Activated naive CD4-positive, alpha-beta T cell treated with Interleukin-2 at 50 U/mL for 16 hours (primary cell): ENCODE results near the gene KCTD7.
"Not testable (repeated sequence)": the region's sequence is repeated elsewhere in the genome, so short reads cannot be mapped to it uniquely, and the experiment has no call there.

ENCODE experiments used
- DNase-seq: peaks from one replicate; pipeline ENCODE4 v3.0.0-alpha.2; 2020

Gene KCTD7

DNA sequence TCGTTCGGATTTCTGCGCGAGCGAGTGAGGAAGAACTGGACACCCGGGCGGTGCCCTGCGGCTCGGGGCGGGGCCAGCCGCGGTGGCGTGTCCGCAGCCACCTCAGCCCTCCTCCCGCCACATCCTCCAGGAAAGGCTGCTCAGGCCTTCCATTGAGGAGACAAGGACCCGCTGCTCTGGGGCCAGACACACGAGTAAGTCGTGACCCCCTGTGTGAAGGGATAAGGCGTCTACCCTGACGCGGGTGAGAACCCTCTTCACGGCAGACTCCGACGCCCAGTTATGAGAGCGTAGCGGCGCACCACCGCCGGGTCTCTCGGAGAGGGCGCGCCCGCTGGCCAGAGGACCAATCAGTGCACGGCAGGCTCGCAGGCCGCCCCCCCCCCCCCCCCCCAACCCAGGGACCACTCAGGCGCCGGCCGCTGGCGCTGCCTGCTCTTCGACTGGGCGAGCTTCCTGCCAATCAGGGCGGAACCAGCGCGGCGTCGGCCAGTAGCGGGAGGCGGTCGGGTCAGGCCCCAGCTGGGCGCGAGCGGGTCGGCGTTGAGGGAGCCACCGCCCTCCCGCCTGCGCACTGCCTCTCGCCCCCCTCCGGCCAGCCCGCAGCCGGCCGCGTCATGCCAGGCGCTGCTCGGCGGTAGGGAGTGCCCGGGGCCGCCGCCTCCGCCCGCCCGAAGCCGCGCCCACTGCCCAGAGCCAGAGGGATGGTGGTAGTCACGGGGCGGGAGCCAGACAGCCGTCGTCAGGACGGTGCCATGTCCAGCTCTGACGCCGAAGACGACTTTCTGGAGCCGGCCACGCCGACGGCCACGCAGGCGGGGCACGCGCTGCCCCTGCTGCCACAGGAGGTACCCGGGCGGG, at the start of gene KCTD7:
Gene KCTD7 (plus strand): TSS at position 521 of the 861 bp plus-strand sequence. CDS start 184 bp downstream, at position 705.
- peak; percentile 95 for DNase-seq

DNA sequence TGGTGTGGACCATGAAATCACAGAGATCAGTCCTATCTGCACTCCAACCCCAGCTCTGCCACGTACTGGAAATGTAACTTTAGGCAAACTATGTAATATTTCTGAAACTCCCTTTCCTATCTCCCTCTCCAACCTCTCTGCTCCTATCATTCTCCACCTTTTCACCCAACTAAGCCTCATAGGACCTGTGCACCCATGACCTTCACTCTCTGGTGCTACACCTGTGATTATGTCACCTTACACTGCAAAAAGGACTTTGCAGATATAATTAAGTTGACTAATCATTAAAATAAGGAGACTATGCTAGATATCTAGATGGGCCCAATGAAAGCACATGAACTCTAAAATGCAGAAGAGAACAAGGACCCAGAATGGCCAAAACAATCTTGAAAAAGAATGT, 48.3 kb upstream of the KCTD7 start:
- not testable (repeated sequence) for DNase-seq

DNA sequence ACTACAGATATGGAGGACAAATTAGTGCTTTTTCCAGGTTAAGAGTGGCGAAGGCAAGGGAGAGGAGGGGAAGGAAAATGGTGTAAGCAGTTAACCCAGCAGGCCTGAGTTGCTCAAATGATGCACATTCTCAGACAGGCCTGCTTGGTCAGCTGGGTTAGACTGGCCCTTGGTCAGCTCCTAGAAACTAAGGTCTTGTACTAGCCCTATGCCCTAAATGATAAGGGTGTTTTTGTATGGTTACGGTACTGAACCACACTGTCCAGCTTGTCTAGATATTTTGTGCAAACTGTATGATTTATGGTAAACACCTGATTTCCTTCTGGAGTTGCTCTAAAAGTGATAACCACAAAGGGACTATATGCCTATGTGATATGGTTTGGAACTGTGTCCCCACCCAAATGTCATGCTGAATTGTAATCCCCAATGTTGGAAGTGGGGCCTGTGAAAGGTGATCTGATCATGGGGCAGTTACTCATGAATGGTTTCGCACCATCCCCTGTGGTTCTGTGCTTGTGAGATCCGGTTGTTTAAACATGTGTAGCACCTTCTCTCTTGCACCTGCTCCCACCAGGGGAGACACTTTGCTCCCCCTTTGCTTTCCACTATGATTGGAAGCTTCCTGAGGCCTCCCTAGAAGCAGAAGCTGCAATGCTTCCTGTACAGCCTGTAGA, 45.7 kb upstream of the KCTD7 start:
- DNase-seq: not testable (repeated sequence)

DNA sequence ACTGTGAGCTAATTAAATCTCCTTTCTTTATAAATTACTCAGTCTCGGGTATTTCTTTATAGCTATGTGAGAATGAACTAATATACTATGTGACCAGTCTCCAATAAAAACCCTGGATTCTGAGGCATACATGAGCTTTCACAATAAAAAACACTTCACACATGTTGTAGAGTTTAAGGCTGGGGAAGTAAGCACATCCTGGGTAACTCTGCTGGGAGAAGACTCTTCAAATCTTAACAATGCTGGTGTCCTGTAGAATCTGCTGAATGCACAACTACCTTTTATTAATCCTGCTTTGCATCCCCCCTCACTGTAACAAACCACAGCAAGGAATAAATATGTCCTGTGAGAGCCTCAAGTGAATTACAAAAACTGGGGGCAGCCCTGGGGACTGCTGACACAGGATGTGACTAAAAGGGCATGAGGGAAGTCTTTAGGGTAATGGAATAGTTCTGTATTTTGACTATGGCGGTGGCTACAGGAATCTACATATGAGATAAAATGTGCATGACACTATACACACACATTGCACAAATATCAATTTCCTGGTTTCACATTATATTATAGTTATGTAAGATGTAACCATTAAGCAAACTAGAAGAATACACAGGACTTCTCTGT, 45.1 kb upstream of the KCTD7 start:
- no peak for DNase-seq

DNA sequence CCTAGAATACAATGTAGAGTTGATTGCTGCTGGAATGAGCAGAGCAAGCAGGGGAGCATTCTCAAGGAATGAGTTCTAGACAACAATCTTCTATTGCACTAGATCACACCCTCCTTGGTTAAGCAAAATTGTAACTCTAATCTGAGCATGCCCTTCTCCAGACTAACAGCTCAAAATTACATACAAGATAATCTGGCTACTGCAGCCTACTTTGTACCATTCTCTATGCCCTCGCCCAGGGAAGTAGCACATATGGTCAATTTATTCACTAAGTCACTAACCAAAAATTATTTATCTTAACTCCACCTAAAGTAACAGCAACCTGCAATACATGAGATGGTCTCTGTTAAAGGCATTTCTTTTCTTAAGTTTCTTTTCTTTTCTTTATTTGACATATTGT, 42.5 kb upstream of the KCTD7 start:
- DNase-seq: no peak

DNA sequence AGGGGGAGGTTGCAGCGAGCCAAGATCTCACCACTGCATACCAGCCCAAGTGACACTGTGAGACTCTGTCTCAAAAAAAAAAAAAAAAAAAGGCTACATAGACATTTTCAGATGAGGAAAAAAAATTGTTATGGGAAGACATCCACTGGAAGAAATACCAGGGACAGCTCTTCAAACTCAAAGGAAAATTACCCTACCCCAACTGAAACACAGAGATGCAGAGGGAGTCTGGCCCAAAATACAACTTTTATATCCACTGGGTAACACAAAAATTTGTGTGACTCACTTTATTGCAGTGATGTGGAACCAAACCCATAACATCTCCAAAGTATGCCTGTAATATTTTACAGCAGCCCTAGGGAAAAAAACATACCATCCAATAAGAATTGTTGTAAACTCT, 40.5 kb upstream of the KCTD7 start:
- DNase-seq: not testable (repeated sequence)

DNA sequence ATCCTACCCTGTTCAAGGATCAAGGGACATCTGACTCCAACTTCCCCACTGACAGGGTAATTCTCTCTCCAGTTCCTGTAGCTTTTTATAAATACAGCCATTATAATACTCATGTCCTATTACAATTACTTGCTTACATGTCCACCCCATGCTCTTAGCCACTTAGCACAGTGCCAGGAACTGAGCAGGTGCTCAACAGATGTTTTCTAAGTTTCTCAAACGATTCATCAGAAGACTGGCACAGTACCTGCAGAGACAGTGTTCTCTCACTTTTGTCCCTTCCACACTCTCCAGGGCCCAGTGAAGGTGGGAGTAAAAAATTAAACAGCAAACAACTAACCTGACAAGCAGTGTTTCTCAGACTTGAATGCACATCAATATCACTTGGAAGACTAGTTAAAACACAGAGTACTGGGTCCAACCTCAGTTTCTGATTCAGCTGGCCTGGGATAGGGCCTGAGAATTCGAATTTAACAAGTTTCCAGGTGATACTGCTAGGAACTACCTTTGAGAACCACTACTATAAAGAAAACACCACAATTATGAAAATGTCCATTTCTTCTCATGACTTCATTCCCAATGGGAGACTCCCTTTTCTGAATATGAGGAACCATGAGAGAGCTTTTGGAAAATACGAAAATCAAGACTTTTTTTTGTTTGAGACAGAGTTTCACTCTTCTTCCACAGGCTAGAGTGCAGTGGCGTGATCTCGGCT, 39.7 kb upstream of the KCTD7 start:
- DNase-seq: not testable (repeated sequence)

DNA sequence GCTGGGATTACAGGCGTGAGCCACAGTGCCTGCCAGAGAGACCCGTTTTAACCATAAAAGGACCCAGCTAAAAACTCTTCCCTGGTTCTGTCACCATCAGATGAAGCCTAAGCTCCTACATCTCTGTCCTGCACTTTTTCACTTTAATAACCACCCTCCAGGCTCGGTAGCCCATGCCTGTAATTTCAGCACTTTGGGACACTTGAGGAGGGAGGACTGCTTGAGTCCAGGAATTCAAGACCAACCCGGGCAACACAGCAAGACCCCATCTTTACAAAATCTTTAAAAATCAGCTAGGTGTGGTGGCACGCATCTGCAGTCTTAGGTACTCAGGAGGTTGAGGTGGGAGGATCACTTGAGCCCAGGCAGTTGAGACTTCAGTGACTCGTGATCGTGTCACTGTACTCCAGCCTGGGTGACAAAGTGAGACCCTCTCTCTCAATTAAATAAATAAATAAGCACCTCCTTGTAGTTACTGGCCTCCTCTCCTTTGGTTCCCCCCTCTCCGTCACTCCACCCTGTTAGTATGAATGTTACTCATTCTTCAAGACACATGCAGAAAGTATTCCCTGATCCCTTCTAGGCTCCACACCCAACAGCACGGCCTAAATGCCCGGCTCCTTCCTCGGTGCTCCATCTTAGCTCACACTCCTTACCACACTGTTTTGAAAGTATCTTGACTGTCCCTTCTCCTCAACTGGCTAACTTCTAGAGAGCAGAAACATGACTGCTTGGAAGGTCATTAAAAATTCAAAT, 38.2 kb upstream of the KCTD7 start:
- not testable (repeated sequence) for DNase-seq

DNA sequence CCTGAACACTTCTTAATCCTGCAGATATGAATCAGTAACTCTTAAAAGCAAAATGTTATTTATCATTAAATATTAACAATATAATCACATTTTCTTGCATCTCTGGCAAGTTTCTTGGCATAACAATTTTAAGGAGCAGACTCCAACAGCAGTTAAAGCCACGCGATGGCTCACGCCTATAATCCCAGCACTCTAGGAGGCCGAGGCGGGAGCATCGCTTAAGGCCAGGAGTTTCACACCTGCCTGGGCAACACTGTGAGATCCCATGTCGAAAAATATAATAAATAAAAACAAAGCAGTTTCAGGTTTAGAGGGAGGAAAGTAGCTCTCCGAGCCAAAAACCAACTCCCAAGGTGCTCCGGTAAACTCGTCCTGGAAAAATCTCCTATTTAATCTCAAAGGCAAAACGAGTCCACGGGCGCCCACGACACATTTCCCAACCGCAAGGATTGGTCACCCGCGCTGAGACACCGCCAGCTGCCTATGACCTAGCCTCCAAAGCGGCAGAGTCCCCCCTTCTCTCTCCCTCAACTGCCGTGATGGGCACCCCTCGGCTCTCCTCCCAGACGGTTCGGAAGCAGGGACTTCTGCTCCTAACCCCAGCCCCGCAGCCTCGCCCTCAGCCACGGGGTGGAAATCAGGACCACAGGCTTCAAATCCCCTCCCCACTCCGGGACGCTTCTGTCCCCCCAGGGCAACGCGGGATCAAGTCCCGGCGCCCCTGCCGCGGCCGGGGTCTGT, 37.5 kb upstream of the KCTD7 start:
- DNase-seq: peak; percentile 23

DNA sequence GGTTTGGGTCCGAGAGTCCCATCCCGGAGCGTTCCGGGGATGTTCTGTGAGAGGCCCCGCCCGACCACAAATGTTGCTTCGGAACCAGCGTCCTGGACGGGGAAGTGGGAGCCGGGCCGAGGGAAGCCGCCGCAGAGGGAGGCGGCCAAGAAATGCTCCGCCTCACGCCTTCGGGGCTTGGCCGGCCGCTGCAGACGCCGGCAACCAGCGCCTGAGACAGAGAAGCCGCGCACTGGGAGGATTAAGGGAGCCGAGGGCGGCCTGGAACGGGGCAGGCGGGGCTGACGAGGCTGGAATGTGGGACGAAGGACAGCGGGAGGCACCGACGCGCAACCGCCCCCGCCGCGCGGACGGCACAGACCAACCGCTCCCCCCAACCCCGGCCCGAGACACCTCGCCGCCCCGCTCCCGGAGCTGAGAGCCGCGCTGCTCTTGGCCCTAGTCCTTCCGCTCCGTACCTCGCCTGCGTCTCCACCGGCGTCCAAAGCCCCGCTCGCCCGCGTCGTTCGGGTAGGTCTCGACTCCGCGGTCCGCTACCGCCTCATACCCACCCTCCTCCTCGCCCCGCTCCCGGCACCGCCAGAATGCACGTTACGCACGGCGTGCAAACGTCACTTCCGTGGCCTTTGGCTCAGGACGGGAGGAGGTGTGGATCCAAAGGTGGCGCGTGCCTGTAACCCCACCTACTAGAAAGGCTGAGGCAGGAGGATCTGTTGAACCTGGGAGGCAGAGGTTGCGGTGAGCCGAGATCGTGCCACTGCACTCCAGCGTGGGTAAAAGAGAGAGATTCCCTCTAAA, 36.7 kb upstream of the KCTD7 start:
- DNase-seq: peak; percentile 91

DNA sequence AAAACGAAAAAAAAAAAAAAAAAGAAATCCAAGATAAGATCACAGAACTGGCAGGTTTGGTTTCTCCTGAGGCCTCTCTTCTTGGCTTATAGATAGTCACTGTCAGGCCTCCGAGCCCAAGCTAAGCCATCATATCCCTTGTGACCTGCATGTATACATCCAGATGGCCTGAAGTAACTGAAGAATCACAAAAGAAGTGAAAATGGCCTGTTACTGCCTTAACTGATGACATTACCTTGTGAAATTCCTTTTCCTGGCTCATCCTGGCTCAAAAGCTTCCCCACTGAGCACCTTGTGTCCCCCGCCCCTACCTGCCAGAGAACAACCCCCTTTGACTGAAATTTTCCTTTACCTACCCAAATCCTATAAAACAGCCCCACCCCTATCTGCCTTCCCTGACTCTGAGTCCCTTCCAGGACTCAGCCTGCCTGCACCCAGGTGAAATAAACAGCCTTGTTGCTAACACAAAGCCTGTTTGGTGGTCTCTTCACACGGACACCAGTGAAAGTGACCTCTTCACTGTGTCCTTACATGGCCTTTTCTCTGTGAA, 36.0 kb upstream of the KCTD7 start:
- DNase-seq: not testable (repeated sequence)

DNA sequence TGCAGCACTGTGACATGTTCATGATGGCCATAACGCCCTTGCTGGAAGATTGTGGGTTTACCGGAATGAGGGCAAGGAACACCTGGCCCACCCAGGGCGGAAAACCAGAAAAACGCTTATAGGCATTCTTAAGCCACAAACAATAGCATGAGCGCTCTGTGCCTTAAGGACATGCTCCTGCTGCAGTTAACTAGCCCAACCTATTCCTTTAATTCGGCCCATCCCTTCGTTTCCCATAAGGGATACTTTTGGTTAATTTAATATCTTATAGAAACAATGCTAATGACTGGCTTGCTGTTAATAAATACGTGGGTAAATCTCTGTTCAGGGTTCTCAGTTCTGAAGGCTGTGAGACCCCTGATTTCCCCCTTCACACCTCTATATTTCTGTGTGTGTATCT, 34.6 kb upstream of the KCTD7 start:
- not testable (repeated sequence) for DNase-seq

DNA sequence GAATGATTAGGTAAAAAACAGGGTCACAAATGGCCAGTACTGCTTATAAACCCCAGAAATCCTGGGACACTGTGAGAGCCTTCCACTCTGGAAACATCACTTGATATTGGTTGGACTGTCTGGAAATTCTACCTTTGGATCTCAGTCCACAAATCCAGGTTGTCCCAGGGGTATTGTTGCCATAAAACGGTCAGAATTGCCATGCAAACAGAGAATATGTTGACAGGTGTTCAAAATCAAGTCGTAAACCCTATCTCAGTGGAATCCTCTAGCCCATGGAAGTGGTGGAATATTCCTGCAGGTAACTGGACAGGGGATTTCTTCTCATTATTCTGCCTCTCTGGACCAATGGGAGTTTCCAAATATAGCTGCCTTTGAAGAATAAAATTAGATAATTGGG, 31.2 kb upstream of the KCTD7 start:
- DNase-seq: no peak

DNA sequence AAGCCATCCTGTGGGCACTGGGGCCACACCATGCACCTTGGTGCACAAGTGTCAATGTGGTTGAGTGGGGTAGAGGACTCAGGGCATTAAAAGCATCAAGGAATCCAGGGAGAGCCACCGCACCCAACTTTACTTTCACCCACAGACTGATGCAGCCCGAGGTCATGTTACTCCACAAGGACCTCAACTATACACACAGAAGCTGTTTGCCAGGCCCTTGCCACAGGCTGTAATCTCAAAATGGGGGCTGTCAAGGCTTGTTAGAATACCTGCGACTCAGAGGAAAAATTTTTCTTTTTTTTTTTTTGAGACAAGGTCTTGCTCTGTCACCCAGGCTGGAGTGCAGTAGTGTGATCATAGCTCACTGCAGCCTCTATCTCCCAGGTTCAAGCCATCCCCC, 26.5 kb upstream of the KCTD7 start:
- DNase-seq: no peak

DNA sequence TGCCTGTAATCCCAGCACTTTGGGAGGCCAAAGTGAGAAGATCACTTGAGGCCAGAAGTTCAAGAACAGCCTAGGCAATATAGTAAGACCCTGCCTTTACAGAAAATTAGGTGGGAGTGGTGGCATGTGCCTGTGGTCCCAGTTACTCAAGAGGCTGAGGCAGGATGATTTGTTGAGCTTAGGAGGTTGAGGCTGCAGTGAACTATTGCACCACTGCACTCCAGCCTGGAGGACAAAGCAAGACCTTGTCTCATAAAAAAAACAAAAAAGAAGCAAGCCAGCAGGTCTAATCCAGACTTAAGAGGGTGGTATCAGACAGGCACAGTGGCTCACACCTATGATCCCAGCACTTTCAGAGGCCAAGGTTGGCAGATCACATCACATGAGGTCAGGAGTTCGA, 24.5 kb upstream of the KCTD7 start:
- DNase-seq: no peak

DNA sequence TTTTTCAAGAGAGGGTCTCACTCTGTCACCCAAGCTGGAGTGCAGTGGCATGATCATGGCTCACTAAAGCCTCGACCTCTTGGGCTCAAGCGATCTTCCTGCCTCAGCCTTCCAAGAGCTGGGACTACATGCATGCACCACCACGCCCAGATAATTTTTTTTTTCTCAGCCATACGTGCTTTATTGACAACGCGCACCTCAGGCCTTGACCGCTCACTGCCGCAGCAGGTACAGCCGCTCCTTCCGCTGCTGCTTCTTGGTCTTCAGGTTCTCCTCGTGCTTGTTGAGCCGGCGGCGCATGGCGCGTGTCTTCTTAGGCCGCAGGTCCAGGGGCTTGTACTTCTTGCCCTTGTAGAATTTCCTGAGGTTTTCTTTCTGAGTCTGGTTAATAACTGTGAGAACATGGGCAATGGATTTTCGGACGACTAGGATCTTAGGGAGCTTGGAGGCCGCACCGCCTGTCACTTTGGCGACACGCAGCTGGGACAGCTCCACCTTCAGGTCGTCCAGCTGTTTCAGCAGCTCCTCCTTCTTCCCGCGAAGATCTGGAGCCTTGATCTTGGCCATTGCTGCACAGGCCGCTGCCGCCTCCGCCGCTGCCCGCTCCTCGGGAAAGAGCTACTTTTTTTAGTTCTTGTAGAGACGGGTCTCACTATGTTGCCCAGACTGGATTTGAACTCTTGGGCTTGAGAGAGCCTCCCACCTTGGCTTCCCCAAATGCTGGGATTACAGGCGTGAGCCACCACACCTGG, 22.0 kb upstream of the KCTD7 start:
- not testable (repeated sequence) for DNase-seq

DNA sequence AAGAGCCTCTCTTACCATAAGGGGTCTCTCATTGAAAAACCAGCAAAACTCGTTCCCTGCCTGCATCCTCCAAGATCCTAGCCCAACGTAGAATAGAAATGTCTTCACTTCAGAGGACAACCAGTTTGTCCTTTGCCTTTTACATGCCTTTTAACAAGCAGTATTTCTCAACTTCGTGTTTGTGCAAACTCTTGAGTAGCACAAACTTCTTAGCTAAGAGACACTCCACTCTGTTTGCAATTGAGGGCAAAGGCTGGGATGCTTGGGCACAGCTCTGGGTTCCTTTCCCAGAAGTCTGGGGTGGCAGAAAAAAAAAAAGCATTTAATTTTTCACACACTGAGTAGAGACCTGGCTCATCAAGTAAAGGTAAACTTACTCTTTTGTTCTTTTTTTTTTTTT, 19.5 kb upstream of the KCTD7 start:
- DNase-seq: no peak

DNA sequence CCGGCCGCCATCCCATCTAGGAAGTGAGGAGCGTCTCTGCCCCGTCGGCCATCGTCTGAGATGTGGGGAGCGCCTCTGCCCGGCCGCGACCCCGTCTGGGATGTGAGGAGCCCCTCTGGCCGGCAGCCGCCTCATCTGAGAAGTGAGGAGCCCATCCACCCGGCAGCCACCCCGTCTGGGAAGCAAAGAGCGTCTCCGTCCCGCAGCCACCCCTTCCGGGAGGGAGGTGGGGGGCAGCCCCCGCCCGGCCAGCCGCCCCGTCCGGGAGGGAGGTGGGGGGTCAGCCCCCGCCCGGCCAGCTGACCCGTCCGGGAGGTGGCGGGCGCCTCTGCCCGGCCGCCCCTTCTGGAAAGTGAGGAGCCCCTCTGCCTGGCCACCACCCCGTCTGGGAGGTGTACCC, 14.1 kb upstream of the KCTD7 start:
- DNase-seq: not testable (repeated sequence)

DNA sequence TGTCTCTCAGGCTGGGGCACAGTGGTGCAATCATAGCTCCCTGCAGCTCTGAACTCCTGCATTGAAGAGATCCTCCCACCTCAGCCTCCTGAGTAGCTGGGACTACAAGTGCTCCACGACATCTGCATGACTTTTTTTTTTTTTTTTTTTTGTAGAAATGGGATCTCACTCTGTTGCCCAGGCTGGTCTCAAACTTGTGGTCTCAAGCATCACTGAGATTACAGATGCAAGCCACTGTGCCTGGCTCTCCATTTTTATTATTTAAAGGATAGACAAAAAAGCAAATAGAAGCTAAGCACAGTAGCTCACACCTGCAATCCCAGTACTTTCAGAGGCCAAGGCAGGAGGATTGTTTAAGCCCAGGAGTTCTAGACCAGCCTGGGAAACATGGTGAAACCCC, 13.0 kb upstream of the KCTD7 start:
- no peak for DNase-seq

DNA sequence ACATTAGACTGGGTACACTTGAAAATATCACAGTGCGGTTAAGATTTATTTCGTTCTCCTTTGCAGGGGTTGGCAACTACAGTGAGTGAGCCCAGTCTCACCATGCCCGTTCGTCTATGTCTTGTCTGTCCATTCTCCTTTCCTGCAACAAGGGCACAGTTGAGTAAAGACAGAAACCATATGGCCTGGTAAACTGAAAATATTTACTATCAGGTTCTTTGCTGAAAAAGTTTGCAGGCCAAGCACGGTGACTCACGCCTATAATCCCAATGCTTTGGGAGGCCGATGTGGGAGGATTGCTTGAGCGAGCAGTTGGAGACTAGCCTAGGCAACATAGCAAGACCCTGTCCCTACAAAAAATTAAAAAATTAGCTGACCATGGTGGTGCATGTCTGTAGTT, 11.4 kb upstream of the KCTD7 start:
- no peak for DNase-seq
